Right lobe of liver (tissue), 4 donors: ENCODE results near the gene PRDM7.

Source experiments
- POLR2A ChIP-seq: fragments of 450-650 bp; IDR thresholded peaks from one replicate; pipeline ENCODE4 v1.6.1; 2017; ENCODE audit warnings: antibody characterized with exemption, mild to moderate bottlenecking
- TF ChIP-seq, protein P1 (sequence below), 4 donors: fragments of 200-600 bp in 3 of 4; fragments of 450-650 bp in 1 of 4; IDR thresholded peaks; one replicate each; pipeline versions ENCODE4 v1.5.1 to v1.8.0; 2016 to 2022; ENCODE audit warnings: antibody characterized with exemption in 4 of 4, mild to moderate bottlenecking in 2 of 4
- donor health status: DM: no; HTN: no; CAD: no.
- donor health status: DM: no; HTN: no; CAD: no.
- donor health status: DM: no; HTN: yes; CAD: no.

DNA sequence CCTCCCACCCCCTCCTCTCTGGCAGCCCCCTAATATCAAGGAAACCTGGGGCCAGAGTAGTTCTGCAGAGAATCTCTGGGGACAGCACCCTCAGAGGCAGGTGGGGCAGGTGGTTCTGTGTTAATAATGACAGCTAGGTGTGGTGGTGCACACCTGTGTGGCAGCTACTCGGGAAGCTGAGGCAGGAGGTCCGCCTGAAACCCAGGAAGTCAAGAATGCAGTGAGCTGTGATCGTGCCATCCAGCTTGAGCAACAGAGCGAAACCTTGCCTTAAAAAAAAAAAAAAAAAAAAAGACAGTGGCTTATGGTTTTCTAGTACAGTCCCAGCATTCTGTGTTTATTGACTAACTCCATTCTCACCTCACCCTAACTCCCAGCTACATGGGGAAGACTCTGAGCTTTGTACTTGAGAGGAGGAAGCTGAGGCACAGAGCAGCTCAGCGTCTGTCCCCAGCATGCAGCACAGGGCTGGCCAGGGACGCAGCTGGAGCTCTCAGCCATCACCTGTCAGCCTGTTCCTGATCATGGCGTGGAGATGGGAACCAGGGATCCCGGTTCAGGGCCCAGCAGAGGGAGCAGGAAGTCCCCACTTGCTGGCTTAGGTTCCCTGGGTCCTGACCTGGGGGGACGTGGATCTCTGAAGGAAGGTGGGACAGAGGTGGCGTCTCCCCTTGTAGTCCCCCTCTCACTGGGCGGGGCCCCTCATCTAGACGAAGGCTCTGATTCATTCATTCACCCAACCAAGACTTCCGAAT, 64.0 kb downstream of the PRDM7 start:
- TF ChIP-seq, protein P1, sequence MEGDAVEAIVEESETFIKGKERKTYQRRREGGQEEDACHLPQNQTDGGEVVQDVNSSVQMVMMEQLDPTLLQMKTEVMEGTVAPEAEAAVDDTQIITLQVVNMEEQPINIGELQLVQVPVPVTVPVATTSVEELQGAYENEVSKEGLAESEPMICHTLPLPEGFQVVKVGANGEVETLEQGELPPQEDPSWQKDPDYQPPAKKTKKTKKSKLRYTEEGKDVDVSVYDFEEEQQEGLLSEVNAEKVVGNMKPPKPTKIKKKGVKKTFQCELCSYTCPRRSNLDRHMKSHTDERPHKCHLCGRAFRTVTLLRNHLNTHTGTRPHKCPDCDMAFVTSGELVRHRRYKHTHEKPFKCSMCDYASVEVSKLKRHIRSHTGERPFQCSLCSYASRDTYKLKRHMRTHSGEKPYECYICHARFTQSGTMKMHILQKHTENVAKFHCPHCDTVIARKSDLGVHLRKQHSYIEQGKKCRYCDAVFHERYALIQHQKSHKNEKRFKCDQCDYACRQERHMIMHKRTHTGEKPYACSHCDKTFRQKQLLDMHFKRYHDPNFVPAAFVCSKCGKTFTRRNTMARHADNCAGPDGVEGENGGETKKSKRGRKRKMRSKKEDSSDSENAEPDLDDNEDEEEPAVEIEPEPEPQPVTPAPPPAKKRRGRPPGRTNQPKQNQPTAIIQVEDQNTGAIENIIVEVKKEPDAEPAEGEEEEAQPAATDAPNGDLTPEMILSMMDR (IDR thresholded peaks at IDR 0.05), result no peak
- TF ChIP-seq POLR2A, result no peak
